Testis (tissue), 2 donors: ENCODE results near the gene RNF113B.

ENCODE experiments used
- CTCF ChIP-seq, 3 experiments: fragments of 450-650 bp in 2 of 3; fragments of 200-600 bp in 1 of 3; sonication (generic) in 1 of 3; IDR thresholded peaks; one replicate each; pipeline ENCODE4 v1.5.1; 2016 to 2019; ENCODE audit warnings: antibody characterized with exemption in 3 of 3, mild to moderate bottlenecking in 2 of 3, moderate library complexity in 1 of 3
- POLR2A ChIP-seq: fragments of 450-650 bp; IDR thresholded peaks from one replicate; pipeline ENCODE4 v1.6.1; 2017; ENCODE audit warnings: antibody characterized with exemption, mild to moderate bottlenecking, moderate library complexity

- TF ChIP-seq CTCF (IDR thresholded peaks at IDR 0.05) (no peak), POLR2A (no peak)
Measured at GRCh38 chr13:98182589-98182988, 5.5 kb upstream of the RNF113B start.
